Spleen (tissue), 7 donors: Measurements from ENCODE around the gene GPR34.

Source experiments
- POLR2A ChIP-seq, 3 donors: fragments of 450-650 bp; IDR thresholded peaks; one replicate each; pipeline ENCODE4 v1.5.1; 2017; ENCODE audit warnings: antibody characterized with exemption in 3 of 3, mild to moderate bottlenecking in 1 of 3
- POLR2AphosphoS5 ChIP-seq, 3 donors: sonication (generic); formaldehyde crosslinking; IDR thresholded peaks; one replicate each; pipeline ENCODE4 v1.5.1; 2017; ENCODE audit warnings: antibody characterized with exemption in 3 of 3
- TF ChIP-seq, protein P1 (sequence below), 11 experiments: fragments of 200-600 bp in 7 of 11; fragments of 450-650 bp in 4 of 11; sonication (generic) in 4 of 11; IDR thresholded peaks in 8 of 11; conservative IDR thresholded peaks in 3 of 11; 1 replicate in 7 of 11; 2 replicates in 4 of 11; pipeline versions ENCODE4 v1.4.0 to v1.8.0; 2016 to 2021; ENCODE audit warnings: antibody characterized with exemption in 11 of 11, inconsistent platforms in 4 of 11, mild to moderate bottlenecking in 1 of 11
- donor health status: DM: no; HTN: no; CAD: no; lungs with moderate emphysema.
- donor health status: DM: no; HTN: no; CAD: no.
- donor health status: DM: no; HTN: no; CAD: no.

GRCh38 chrX:41655631-41656030 is 33.1 kb upstream of the GPR34 start:
- TF ChIP-seq POLR2A (IDR thresholded peaks at IDR 0.05) (no peak), POLR2AphosphoS5 (IDR thresholded peaks at IDR 0.05) (no peak)
- TF ChIP-seq, protein P1, sequence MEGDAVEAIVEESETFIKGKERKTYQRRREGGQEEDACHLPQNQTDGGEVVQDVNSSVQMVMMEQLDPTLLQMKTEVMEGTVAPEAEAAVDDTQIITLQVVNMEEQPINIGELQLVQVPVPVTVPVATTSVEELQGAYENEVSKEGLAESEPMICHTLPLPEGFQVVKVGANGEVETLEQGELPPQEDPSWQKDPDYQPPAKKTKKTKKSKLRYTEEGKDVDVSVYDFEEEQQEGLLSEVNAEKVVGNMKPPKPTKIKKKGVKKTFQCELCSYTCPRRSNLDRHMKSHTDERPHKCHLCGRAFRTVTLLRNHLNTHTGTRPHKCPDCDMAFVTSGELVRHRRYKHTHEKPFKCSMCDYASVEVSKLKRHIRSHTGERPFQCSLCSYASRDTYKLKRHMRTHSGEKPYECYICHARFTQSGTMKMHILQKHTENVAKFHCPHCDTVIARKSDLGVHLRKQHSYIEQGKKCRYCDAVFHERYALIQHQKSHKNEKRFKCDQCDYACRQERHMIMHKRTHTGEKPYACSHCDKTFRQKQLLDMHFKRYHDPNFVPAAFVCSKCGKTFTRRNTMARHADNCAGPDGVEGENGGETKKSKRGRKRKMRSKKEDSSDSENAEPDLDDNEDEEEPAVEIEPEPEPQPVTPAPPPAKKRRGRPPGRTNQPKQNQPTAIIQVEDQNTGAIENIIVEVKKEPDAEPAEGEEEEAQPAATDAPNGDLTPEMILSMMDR (IDR thresholded peaks at IDR 0.05 in 8 of 11, conservative IDR thresholded peaks at IDR 0.05 in 3 of 11): no peak
